ENCODE results near the gene PFN3.

GRCh38 chr5:177426566-177427210 is 26.2 kb upstream of the PFN3 start, which contains the start of gene GRK6:
- TF ChIP-seq GATA2 (IDR thresholded peaks at IDR 0.05; ENCODE audit: low read depth, low read length) (no peak), GATA3 (IDR thresholded peaks at IDR 0.05; ENCODE audit: low read depth, low read length) (no peak)

Data from SH-SY5Y (cell line).